GM19193 (cell line): Measurements from ENCODE around the gene PLCB4.

ENCODE experiments used
- POLR2A ChIP-seq: IDR thresholded peaks from 4 replicates; pipeline ENCODE4 v1.6.1; 2011; ENCODE audit not compliant: insufficient read depth, insufficient read length; ENCODE audit errors: extremely low read depth

Gene PLCB4

GRCh38 chr20:9359561-9360308, 290.8 kb downstream of the PLCB4 start:
- TF ChIP-seq POLR2A: no peak

GRCh38 chr20:9360431-9360830, 291.5 kb downstream of the PLCB4 start:
- no peak for TF ChIP-seq POLR2A

- no peak for TF ChIP-seq POLR2A
Observed at GRCh38 chr20:9363673-9364072, 294.8 kb downstream of the PLCB4 start.

- no peak for TF ChIP-seq POLR2A
Observed at GRCh38 chr20:9367328-9367727, 298.4 kb downstream of the PLCB4 start.

GRCh38 chr20:9367746-9368145, 298.9 kb downstream of the PLCB4 start:
- TF ChIP-seq POLR2A: no peak

GRCh38 chr20:9368893-9369292, 300.0 kb downstream of the PLCB4 start:
- no peak for TF ChIP-seq POLR2A

- TF ChIP-seq POLR2A: no peak
Observed at GRCh38 chr20:9369557-9369956, 300.7 kb downstream of the PLCB4 start.

- no peak for TF ChIP-seq POLR2A
Observed at GRCh38 chr20:9374072-9374471, 305.2 kb downstream of the PLCB4 start.

- no peak for TF ChIP-seq POLR2A
Observed at GRCh38 chr20:9374480-9374879, 305.6 kb downstream of the PLCB4 start.

GRCh38 chr20:9375221-9375681, 306.4 kb downstream of the PLCB4 start:
- TF ChIP-seq POLR2A: no peak

- TF ChIP-seq POLR2A: no peak
Observed at GRCh38 chr20:9377007-9377406, 308.1 kb downstream of the PLCB4 start.

GRCh38 chr20:9388160-9388812, 319.4 kb downstream of the PLCB4 start:
- no peak for TF ChIP-seq POLR2A

- no peak for TF ChIP-seq POLR2A
Observed at GRCh38 chr20:9388813-9389161, 319.9 kb downstream of the PLCB4 start.

GRCh38 chr20:9389346-9389745, 320.5 kb downstream of the PLCB4 start:
- TF ChIP-seq POLR2A: no peak

- no peak for TF ChIP-seq POLR2A
Observed at GRCh38 chr20:9390441-9390840, 321.6 kb downstream of the PLCB4 start.

GRCh38 chr20:9392892-9393857, 324.3 kb downstream of the PLCB4 start:
- no peak for TF ChIP-seq POLR2A

- TF ChIP-seq POLR2A: no peak
Observed at GRCh38 chr20:9395971-9396370, 327.1 kb downstream of the PLCB4 start.
